ENCODE data around the gene RGSL1. TPM values are rescaled to one million over a fixed set of nuclear protein-coding genes. Genes with fewer than 3 reads are reported as not detected.

Gene RGSL1
- not detected in 2 replicates for total RNA-seq (2021; fragmentation: NEBNext Ultra II Directional; extraction: Animal tissue kit (Norgen Biotek cat#: 25700))
- not detected in 2 replicates for polyA plus RNA-seq (2011; rRNA removed)
- not detected for polyA plus RNA-seq (2011; cell fraction: cytosol; rRNA removed)
- not detected for polyA plus RNA-seq (2011; cell fraction: nucleus; rRNA removed)
- not detected in 4 replicates for polyA plus RNA-seq (2012, experiment 1 of 2)
- polyA plus RNA-seq (2012, experiment 2 of 2), result not detected
- not detected for polyA plus RNA-seq (2013, experiment 1 of 2)
- not detected for polyA plus RNA-seq (2013, experiment 2 of 2)
- polyA minus RNA-seq (2011; rRNA and poly(A)+ RNA removed), result not detected in 2 replicates
- not detected for polyA minus RNA-seq (2011; cell fraction: cytosol; rRNA and poly(A)+ RNA removed)
- polyA minus RNA-seq (2011; cell fraction: nucleus; rRNA and poly(A)+ RNA removed), result not detected
- long read RNA-seq, experiment 1, result 0 reads
- long read RNA-seq, experiment 2, result 0 reads

GRCh38 chr1:182450087-182450486, at the start of gene RGSL1:
RGSL1 (plus strand) TSS chr1:182450146; CDS start chr1:182450166, 20 bp downstream.
- no peak within 1 kb of the TSS for H2AK5ac ChIP-seq (ENCODE audit: low read depth, low read length)

More at GRCh38 chr1:182450087-182450486, at the start of gene RGSL1:
- no peak within 1 kb of the TSS for H2BK15ac ChIP-seq (ENCODE audit: low read length)
- DNase-seq (ENCODE audit: low read depth in 1 of 2, low spot score in 2 of 2) (no peak), FAIRE-seq (no peak)
- H3K36me3 ChIP-seq (ENCODE audit: control insufficient read depth in 2 of 4, insufficient read depth in 4 of 4, low read length in 3 of 4), result no peaks in the 10 kb centered on the region
- H3K27me3 ChIP-seq (replicated peaks in 1 of 4; ENCODE audit: control insufficient read depth in 3 of 4, extremely low read depth in 1 of 4, insufficient read depth in 3 of 4, low read length in 3 of 4), result no peaks in the 10 kb centered on the region
- POLR2A ChIA-PET (ENCODE audit: partially characterized antibody), result no interaction called here
- no peak within 1 kb of the TSS for H4K91ac ChIP-seq (replicated peaks; ENCODE audit: insufficient read length, low read length)
- TF ChIP-seq NANOG (IDR thresholded peaks at IDR 0.05; ENCODE audit: insufficient read depth, low read depth, low read length, poor library complexity, severe bottlenecking), result peak; percentile 60
- TF ChIP-seq KDM1A (IDR thresholded peaks at IDR 0.05; ENCODE audit: borderline replicate concordance, low read length), result no peak
- TF ChIP-seq RBBP5 (IDR thresholded peaks at IDR 0.05; ENCODE audit: borderline replicate concordance, low read depth, low read length), result no peak
- no peak for TF ChIP-seq RXRA (IDR thresholded peaks at IDR 0.05; ENCODE audit: insufficient read depth, low read depth, low read length)
- no peak for TF ChIP-seq ATF2 (IDR thresholded peaks at IDR 0.05; ENCODE audit: low read length)
- no peak within 1 kb of the TSS for H3K23ac ChIP-seq (ENCODE audit: insufficient read length)
- CTCF ChIA-PET (ENCODE audit: partially characterized antibody), result interaction anchor here (1.0 to 1.4 kb wide), 2 partner anchors 34 to 334 kb away, joined by 4 to 5 read pairs; no protein-coding TSS in a partner anchor
- H2BK12ac ChIP-seq (ENCODE audit: low read depth, low read length), result no peak within 1 kb of the TSS
- H3K9me3 ChIP-seq (ENCODE audit: insufficient read depth in 2 of 2, low read depth in 1 of 2, low read length in 1 of 2), result no peaks in the 10 kb centered on the region
- no peaks in the 10 kb centered on the region for H3K79me2 ChIP-seq (ENCODE audit: control insufficient read depth in 1 of 2, insufficient read depth in 2 of 2, low read length in 2 of 2)
- H3K4me1 ChIP-seq (replicated peaks in 1 of 4; ENCODE audit: control insufficient read depth in 3 of 4, insufficient read depth in 4 of 4, low read length in 3 of 4), result no peaks in the 10 kb centered on the region
- no peak within 1 kb of the TSS for H3K18ac ChIP-seq (ENCODE audit: extremely low read depth, low read length)
- no peak within 1 kb of the TSS for H3K4ac ChIP-seq (replicated peaks; ENCODE audit: insufficient read length, low read depth, low read length)
- H2AFZ ChIP-seq (ENCODE audit: low read length), result no peak within 1 kb of the TSS
- no peaks in the 10 kb centered on the region for H3K23me2 ChIP-seq (ENCODE audit: low read depth, low read length)
- no peak within 1 kb of the TSS for H2BK20ac ChIP-seq (ENCODE audit: low read length)
- H3K27ac ChIP-seq (ENCODE audit: low read depth, low read length), result no peak within 1 kb of the TSS
- H3K9ac ChIP-seq (replicated peaks in 1 of 4; ENCODE audit: extremely low read depth in 1 of 4, low read depth in 3 of 4, low read length in 3 of 4), result no peak within 1 kb of the TSS
- no peak within 1 kb of the TSS for H3K4me3 ChIP-seq (ENCODE audit: extremely low read depth in 1 of 4, insufficient read depth in 2 of 4, low read depth in 3 of 4, low read length in 4 of 4)
- no peaks in the 10 kb centered on the region for H3K79me1 ChIP-seq (ENCODE audit: low read depth, low read length)
- no peak within 1 kb of the TSS for H4K5ac ChIP-seq (ENCODE audit: insufficient read length, low read depth, low read length)
- no peak within 1 kb of the TSS for H2BK5ac ChIP-seq (ENCODE audit: low read depth, low read length)
- H3K4me2 ChIP-seq (ENCODE audit: insufficient read depth in 1 of 2, low read depth in 2 of 2, low read length in 2 of 2), result no peak within 1 kb of the TSS
- H3K14ac ChIP-seq (ENCODE audit: insufficient read length), result no peak within 1 kb of the TSS
- H3K56ac ChIP-seq (replicated peaks; ENCODE audit: insufficient read length, low read depth, low read length), result no peak within 1 kb of the TSS
- no peak within 1 kb of the TSS for H4K8ac ChIP-seq (ENCODE audit: extremely low read depth, insufficient read depth, low read length)
- no peak within 1 kb of the TSS for H2BK120ac ChIP-seq (replicated peaks; ENCODE audit: low read depth, low read length)
- H4K20me1 ChIP-seq (replicated peaks in 1 of 2; ENCODE audit: control insufficient read depth in 1 of 2, insufficient read depth in 2 of 2, low read length in 2 of 2), result no peaks in the 10 kb centered on the region

Data from H1 (cell line).